ENCODE measurements around the gene TKFC. TPM values are rescaled to one million over a fixed set of nuclear protein-coding genes. Genes with fewer than 3 reads are reported as not detected.

Gene TKFC
- total and polyA plus RNA-seq, 9 of the 15 experiments (the other 6 are each of a cell fraction or from before 2014, with no cell fraction given): 2.0 to 61.7 (median 28.5) TPM

- TF ChIP-seq, protein P1, sequence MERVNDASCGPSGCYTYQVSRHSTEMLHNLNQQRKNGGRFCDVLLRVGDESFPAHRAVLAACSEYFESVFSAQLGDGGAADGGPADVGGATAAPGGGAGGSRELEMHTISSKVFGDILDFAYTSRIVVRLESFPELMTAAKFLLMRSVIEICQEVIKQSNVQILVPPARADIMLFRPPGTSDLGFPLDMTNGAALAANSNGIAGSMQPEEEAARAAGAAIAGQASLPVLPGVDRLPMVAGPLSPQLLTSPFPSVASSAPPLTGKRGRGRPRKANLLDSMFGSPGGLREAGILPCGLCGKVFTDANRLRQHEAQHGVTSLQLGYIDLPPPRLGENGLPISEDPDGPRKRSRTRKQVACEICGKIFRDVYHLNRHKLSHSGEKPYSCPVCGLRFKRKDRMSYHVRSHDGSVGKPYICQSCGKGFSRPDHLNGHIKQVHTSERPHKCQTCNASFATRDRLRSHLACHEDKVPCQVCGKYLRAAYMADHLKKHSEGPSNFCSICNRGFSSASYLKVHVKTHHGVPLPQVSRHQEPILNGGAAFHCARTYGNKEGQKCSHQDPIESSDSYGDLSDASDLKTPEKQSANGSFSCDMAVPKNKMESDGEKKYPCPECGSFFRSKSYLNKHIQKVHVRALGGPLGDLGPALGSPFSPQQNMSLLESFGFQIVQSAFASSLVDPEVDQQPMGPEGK (CRISPR knock-in tag; IDR thresholded peaks at IDR 0.05; ENCODE audit: borderline replicate concordance): no peak
- TF ChIP-seq TCF3 (CRISPR knock-in tag; IDR thresholded peaks at IDR 0.05) (peak; percentile 97), JUN (IDR thresholded peaks at IDR 0.05; ENCODE audit: borderline replicate concordance, low read depth, low read length) (no peak), JUN (CRISPR knock-in tag; IDR thresholded peaks at IDR 0.05; ENCODE audit: borderline replicate concordance) (no peak), KLF10 (CRISPR knock-in tag; IDR thresholded peaks at IDR 0.05) (no peak), HMGN3 (IDR thresholded peaks at IDR 0.05; ENCODE audit: borderline replicate concordance, extremely low read depth, insufficient read length, low read depth, low read length) (no peak), KLF1 (tag; IDR thresholded peaks at IDR 0.05) (no peak), ARNT (IDR thresholded peaks at IDR 0.05) (peak; percentile 62 to 71; a peak in 2 of 4 replicates), CHD2 (IDR thresholded peaks at IDR 0.05; ENCODE audit: low read depth, low read length) (0 out of 2 replicates have a peak, but pooled peaks have one; percentile 12), RBM15 (IDR thresholded peaks at IDR 0.05; ENCODE audit: insufficient read depth, low read length) (no peak), NR2C1 (IDR thresholded peaks at IDR 0.05) (no peak), NR2C1 (tag; IDR thresholded peaks at IDR 0.05) (no peak), HDAC8 (tag; IDR thresholded peaks at IDR 0.05) (no peak), ZNF561 (CRISPR knock-in tag; conservative IDR thresholded peaks at IDR 0.05) (no peak), BACH1 (tag; IDR thresholded peaks at IDR 0.05) (no peak), PBX2 (CRISPR knock-in tag; IDR thresholded peaks at IDR 0.05; ENCODE audit: low read depth) (no peak), PBX2 (tag; conservative IDR thresholded peaks at IDR 0.05; ENCODE audit: low read depth) (no peak), PHF20 (IDR thresholded peaks at IDR 0.05; ENCODE audit: partially characterized antibody) (no peak), CREB1 (IDR thresholded peaks at IDR 0.05) (peak; percentile 82), CREB1 (CRISPR knock-in tag; IDR thresholded peaks at IDR 0.05) (no peak), POLR2A (conservative IDR thresholded peaks at IDR 0.05) (no peak), BMI1 (IDR thresholded peaks at IDR 0.05; ENCODE audit: low read length) (no peak)
- TF ChIP-seq, protein P2, sequence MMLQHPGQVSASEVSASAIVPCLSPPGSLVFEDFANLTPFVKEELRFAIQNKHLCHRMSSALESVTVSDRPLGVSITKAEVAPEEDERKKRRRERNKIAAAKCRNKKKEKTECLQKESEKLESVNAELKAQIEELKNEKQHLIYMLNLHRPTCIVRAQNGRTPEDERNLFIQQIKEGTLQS (IDR thresholded peaks at IDR 0.05): peak; percentile 76
- TF ChIP-seq, protein P2 (CRISPR knock-in tag; conservative IDR thresholded peaks at IDR 0.05): no peak
These were observed 9.3 kb downstream of the TKFC start (continued) for GRCh38 chr11:61342207-61342803.

All from K562 (cell line).